Keratinocyte (primary cell): Measurements from ENCODE around the gene SPPL2B. TPM values are rescaled to one million over a fixed set of nuclear protein-coding genes. Genes with fewer than 3 reads are reported as not detected.

Experiments
- DNase-seq: peaks from one replicate; pipeline ENCODE4 v3.0.0-alpha.2; 2011; ENCODE audit warnings: low read depth, missing footprints, low spot score
- FAIRE-seq: peaks from 2 replicates; lab custom pipeline; 2011; peaks lifted over from hg19 to GRCh38; lab: Jason Lieb, UNC
- H2AFZ ChIP-seq: 2 replicates; pipeline ENCODE4 v1.6.0; 2012; ENCODE audit warnings: low read length, control low read depth, inconsistent platforms; ENCODE audit not compliant: control insufficient read depth
- H3K27ac ChIP-seq: 2 replicates; pipeline ENCODE4 v1.5.1; 2011; ENCODE audit warnings: low read length; ENCODE audit not compliant: control insufficient read depth, insufficient read depth
- H3K27me3 ChIP-seq: 3 replicates; pipeline ENCODE4 v1.6.0; 2011; ENCODE audit warnings: low read length; ENCODE audit not compliant: control insufficient read depth, insufficient read depth; ENCODE audit errors: extremely low read depth
- H3K36me3 ChIP-seq, 2 experiments: 2 replicates in 1 of 2; 3 replicates in 1 of 2; pipeline ENCODE4 v1.5.1; 2011; ENCODE audit warnings: low read length in 2 of 2, mild to moderate bottlenecking in 1 of 2; ENCODE audit not compliant: control insufficient read depth in 2 of 2, insufficient read depth in 2 of 2; ENCODE audit errors: extremely low read depth in 1 of 2
- H3K4me1 ChIP-seq: 3 replicates; pipeline ENCODE4 v1.5.1; 2011; ENCODE audit warnings: low read length; ENCODE audit not compliant: control insufficient read depth, insufficient read depth; ENCODE audit errors: extremely low read depth
- H3K4me2 ChIP-seq: 3 replicates; pipeline ENCODE4 v1.6.0; 2011; ENCODE audit warnings: low read depth, low read length; ENCODE audit not compliant: control insufficient read depth, insufficient read depth; ENCODE audit errors: extremely low read depth
- H3K4me3 ChIP-seq, 3 experiments: fragments of 200-600 bp in 1 of 3; sonication (generic) in 1 of 3; 2 replicates in 2 of 3; 3 replicates in 1 of 3; pipeline ENCODE4 v1.5.1; 2011 to 2016; ENCODE audit warnings: low read length in 3 of 3, mild to moderate bottlenecking in 3 of 3, control low read depth in 2 of 3, inconsistent platforms in 1 of 3, low read depth in 1 of 3, mixed read lengths in 1 of 3, mixed run types in 1 of 3, moderate library complexity in 1 of 3; ENCODE audit not compliant: control insufficient read depth in 2 of 3, insufficient read depth in 2 of 3; ENCODE audit errors: extremely low read depth in 1 of 3
- H3K79me2 ChIP-seq: 2 replicates; pipeline ENCODE4 v1.6.0; 2012; ENCODE audit warnings: low read length; ENCODE audit not compliant: control insufficient read depth, insufficient read depth
- H3K9ac ChIP-seq: 3 replicates; pipeline ENCODE4 v1.6.0; 2011; ENCODE audit warnings: low read length; ENCODE audit not compliant: control insufficient read depth, insufficient read depth; ENCODE audit errors: extremely low read depth
- H3K9me1 ChIP-seq: 3 replicates; pipeline ENCODE4 v1.6.0; 2011; ENCODE audit warnings: low read length; ENCODE audit not compliant: control insufficient read depth, insufficient read depth; ENCODE audit errors: extremely low read depth
- H3K9me3 ChIP-seq: 2 replicates; pipeline ENCODE4 v1.5.1; 2012; ENCODE audit warnings: low read depth, low read length; ENCODE audit not compliant: control insufficient read depth
- H4K20me1 ChIP-seq: 3 replicates; pipeline ENCODE4 v1.6.0; 2011; ENCODE audit warnings: low read length; ENCODE audit not compliant: control insufficient read depth, insufficient read depth; ENCODE audit errors: extremely low read depth
- EZH2 ChIP-seq: IDR thresholded peaks from one replicate; pipeline ENCODE4 v1.6.1; 2012; ENCODE audit warnings: inconsistent platforms, mild to moderate bottlenecking, low read length, moderate library complexity
- dilution Hi-C: fragments of 300-500 bp; cut with MboI; formaldehyde crosslinking; loops from one replicate; pipeline ENCODE4 v1.7.0; 2020; ENCODE audit warnings: low sequenced_read_pairs; ENCODE audit not compliant: extremely low pct_ligation_motif_present
- polyA plus RNA-seq, 5 experiments: library from polyadenylated mRNA; depleted of rRNA in 3 of 5; stranded (reverse) in 3 of 5; stranded (forward) in 1 of 5; unstranded in 1 of 5; fragments of >200 nt; gene quantifications; 1 replicate in 1 of 5; 2 replicates in 3 of 5; 3 replicates in 1 of 5; pipeline versions ENCODE4 v1.2.1 to v1.2.3, GENCODE V29; 2011 to 2012; ENCODE audit warnings: missing spikeins in 2 of 5, low read depth in 1 of 5, low replicate concordance in 1 of 5
- TF ChIP-seq, protein P1 (sequence below), 3 experiments: IDR thresholded peaks in 1 of 3; conservative IDR thresholded peaks in 1 of 3; optimal IDR thresholded peaks in 1 of 3; 2 replicates in 2 of 3; 3 replicates in 1 of 3; pipeline versions ENCODE3 to v1.5.1; 2011; ENCODE audit warnings: low read length in 3 of 3, mild to moderate bottlenecking in 3 of 3, moderate library complexity in 2 of 3, control low read depth in 1 of 3, inconsistent platforms in 1 of 3; ENCODE audit not compliant: insufficient read depth in 2 of 3; ENCODE audit errors: extremely low read depth in 1 of 3

The SPPL2B gene
- polyA plus RNA-seq, 1 donor (not counting 4 experiments of a cell fraction or from before 2014, with no cell fraction given), result 9.3 TPM

- no peaks in the 10 kb centered on the region for H3K27me3 ChIP-seq
- peaks cover 0 to 6% of the 10 kb centered on the region in 2 experiments for H3K36me3 ChIP-seq
- H4K20me1 ChIP-seq, result no peaks in the 10 kb centered on the region
- no peaks in the 10 kb centered on the region for H3K79me2 ChIP-seq
- TF ChIP-seq, protein P1, sequence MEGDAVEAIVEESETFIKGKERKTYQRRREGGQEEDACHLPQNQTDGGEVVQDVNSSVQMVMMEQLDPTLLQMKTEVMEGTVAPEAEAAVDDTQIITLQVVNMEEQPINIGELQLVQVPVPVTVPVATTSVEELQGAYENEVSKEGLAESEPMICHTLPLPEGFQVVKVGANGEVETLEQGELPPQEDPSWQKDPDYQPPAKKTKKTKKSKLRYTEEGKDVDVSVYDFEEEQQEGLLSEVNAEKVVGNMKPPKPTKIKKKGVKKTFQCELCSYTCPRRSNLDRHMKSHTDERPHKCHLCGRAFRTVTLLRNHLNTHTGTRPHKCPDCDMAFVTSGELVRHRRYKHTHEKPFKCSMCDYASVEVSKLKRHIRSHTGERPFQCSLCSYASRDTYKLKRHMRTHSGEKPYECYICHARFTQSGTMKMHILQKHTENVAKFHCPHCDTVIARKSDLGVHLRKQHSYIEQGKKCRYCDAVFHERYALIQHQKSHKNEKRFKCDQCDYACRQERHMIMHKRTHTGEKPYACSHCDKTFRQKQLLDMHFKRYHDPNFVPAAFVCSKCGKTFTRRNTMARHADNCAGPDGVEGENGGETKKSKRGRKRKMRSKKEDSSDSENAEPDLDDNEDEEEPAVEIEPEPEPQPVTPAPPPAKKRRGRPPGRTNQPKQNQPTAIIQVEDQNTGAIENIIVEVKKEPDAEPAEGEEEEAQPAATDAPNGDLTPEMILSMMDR (optimal IDR thresholded peaks at IDR 0.05 in 1 of 3, IDR thresholded peaks at IDR 0.05 in 1 of 3, conservative IDR thresholded peaks at IDR 0.05 in 1 of 3; ENCODE audit: extremely low read depth in 1 of 3, insufficient read depth in 2 of 3, low read length in 3 of 3), result no peak
- no peak for TF ChIP-seq EZH2
- dilution Hi-C loops, result no loop called here
- no peak overlapping the region for H3K9ac ChIP-seq
- H3K9me3 ChIP-seq, result no peaks in the 10 kb centered on the region
- no peak overlapping the region for H2AFZ ChIP-seq
- H3K27ac ChIP-seq, result no peak overlapping the region
- H3K4me2 ChIP-seq, result no peak overlapping the region
- FAIRE-seq, result no peak
- H3K4me1 ChIP-seq, result no peaks in the 10 kb centered on the region
- no peak for DNase-seq
- H3K4me3 ChIP-seq, result no peak overlapping the region
- no peaks in the 10 kb centered on the region for H3K9me1 ChIP-seq
Observed at GRCh38 chr19:2341982-2342381, 13.5 kb downstream of the SPPL2B start.

- no peak overlapping the region for H3K4me3 ChIP-seq
- no peak overlapping the region for H2AFZ ChIP-seq
- TF ChIP-seq, protein P1 (optimal IDR thresholded peaks at IDR 0.05 in 1 of 3, IDR thresholded peaks at IDR 0.05 in 1 of 3, conservative IDR thresholded peaks at IDR 0.05 in 1 of 3; ENCODE audit: extremely low read depth in 1 of 3, insufficient read depth in 2 of 3, low read length in 3 of 3), result no peak
- TF ChIP-seq EZH2, result no peak
- no peak for FAIRE-seq
- no peak overlapping the region for H3K27ac ChIP-seq
- dilution Hi-C loops, result no loop called here
- H4K20me1 ChIP-seq, result no peaks in the 10 kb centered on the region
- no peaks in the 10 kb centered on the region for H3K79me2 ChIP-seq
- no peak overlapping the region for H3K4me2 ChIP-seq
- H3K36me3 ChIP-seq, result peaks cover 0 to 6% of the 10 kb centered on the region in 2 experiments
- H3K4me1 ChIP-seq, result no peaks in the 10 kb centered on the region
- H3K9me3 ChIP-seq, result no peaks in the 10 kb centered on the region
- no peak overlapping the region for H3K9ac ChIP-seq
- H3K27me3 ChIP-seq, result no peaks in the 10 kb centered on the region
- no peak for DNase-seq
- H3K9me1 ChIP-seq, result no peaks in the 10 kb centered on the region
Observed at GRCh38 chr19:2342656-2343288, 14.3 kb downstream of the SPPL2B start.
